ENCODE data around the gene CDHR2.

The CDHR2 gene

DNA sequence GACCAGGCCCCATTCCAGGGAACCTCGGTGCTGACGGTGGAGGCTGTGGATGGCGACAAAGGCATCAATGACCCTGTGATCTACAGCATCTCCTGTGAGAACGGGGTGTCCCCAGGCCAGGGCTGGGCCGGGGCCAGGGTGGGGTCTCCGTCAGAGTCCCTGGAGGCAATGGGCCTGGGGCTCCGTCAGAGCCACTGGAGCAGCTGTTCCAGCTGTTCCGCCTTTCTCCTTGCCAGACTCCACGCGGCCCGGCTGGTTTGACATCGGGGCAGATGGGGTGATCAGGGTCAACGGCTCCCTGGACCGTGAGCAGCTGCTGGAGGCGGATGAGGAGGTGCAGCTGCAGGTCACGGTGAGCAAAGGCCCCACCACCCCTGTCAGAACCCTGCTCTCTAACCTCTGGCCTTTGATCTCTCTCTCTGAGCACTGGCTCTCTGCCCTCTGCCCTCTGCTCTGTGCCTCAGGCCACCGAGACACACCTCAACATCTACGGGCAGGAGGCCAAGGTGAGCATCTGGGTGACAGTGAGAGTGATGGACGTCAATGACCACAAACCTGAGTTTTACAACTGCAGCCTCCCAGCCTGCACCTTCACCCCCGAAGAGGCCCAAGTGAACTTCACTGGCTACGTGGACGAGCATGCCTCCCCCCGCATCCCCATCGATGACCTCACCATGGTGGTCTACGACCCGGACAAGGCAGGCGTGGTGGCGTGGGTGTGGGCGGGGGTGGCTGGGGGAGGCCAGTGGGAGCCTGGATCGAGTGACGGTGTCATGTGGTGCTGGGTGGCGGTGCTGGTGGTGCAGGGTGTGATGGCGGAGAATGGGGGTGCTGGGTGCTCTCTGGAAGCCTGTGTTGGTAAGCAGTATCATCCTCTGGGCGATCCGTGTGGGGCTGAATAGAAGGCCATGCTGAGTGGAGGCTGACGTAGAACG lies 26.6 kb downstream of the CDHR2 start:
- no peak overlapping the region for H3K4me3 ChIP-seq (replicated peaks; ENCODE audit: low read depth, low read length)
- DNase-seq (ENCODE audit: extremely low read depth, low read depth) = no peak
- TF ChIP-seq, protein P1, sequence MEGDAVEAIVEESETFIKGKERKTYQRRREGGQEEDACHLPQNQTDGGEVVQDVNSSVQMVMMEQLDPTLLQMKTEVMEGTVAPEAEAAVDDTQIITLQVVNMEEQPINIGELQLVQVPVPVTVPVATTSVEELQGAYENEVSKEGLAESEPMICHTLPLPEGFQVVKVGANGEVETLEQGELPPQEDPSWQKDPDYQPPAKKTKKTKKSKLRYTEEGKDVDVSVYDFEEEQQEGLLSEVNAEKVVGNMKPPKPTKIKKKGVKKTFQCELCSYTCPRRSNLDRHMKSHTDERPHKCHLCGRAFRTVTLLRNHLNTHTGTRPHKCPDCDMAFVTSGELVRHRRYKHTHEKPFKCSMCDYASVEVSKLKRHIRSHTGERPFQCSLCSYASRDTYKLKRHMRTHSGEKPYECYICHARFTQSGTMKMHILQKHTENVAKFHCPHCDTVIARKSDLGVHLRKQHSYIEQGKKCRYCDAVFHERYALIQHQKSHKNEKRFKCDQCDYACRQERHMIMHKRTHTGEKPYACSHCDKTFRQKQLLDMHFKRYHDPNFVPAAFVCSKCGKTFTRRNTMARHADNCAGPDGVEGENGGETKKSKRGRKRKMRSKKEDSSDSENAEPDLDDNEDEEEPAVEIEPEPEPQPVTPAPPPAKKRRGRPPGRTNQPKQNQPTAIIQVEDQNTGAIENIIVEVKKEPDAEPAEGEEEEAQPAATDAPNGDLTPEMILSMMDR (IDR thresholded peaks at IDR 0.05; ENCODE audit: low read depth, low read length, missing control alignments) = no peak

DNA sequence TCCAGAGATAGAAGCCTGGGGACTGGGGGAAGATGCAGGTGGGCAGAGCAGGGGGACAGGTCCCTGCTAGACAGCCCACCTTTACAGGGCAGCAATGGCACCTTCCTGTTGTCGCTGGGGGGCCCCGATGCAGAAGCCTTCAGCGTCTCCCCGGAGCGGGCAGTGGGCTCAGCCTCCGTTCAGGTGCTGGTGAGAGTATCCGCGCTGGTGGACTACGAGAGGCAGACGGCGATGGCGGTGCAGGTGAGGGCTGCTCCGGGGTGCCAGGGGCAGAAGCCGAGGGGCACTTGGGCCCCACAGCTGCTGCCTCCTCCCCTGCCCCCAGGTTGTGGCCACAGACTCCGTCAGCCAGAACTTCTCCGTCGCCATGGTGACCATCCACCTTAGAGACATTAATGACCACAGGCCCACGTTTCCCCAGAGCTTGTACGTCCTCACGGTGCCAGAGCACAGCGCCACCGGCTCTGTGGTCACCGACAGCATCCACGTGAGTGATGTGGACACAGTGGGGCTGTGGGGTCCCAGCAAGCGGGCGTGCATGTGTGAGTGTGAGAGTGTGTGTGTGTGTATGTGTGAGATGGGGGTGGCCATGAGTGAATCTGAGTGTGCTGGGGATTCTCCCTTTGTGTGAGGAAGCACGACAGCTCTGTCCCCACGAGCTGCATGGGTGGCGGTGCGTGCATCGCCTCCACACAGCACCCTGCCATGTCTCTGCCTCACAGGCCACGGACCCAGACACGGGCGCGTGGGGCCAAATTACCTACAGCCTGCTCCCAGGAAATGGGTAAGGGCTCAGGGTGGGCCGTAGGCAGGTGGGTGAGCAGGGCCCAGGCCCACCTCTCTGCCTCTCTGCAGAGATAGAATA lies 28.4 kb downstream of the CDHR2 start:
- TF ChIP-seq, protein P1 (IDR thresholded peaks at IDR 0.05; ENCODE audit: low read depth, low read length, missing control alignments) = no peak
- no peak overlapping the region for H3K4me3 ChIP-seq (replicated peaks; ENCODE audit: low read depth, low read length)
- no peak for DNase-seq (ENCODE audit: extremely low read depth, low read depth)

DNA sequence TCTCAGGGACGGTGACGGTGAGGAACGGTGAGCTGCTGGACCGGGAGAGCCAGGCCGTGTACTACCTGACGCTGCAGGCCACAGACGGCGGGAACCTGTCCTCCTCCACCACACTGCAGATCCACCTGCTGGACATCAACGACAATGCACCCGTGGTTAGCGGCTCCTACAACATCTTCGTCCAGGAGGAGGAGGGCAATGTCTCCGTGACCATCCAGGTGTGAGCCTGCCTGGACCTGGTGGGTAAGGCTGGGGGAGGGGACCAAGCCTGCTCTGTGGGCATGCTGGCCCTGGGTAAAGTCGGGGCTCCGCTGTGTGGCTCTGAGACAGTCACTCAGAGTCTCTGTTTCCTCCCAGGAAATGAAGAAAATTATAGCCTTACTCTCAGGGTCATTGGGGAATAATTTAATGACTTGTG lies 29.3 kb downstream of the CDHR2 start:
- TF ChIP-seq, protein P1 (IDR thresholded peaks at IDR 0.05; ENCODE audit: low read depth, low read length, missing control alignments) = peak; percentile 62
- H3K4me3 ChIP-seq (replicated peaks; ENCODE audit: low read depth, low read length) = no peak overlapping the region
- DNase-seq (ENCODE audit: extremely low read depth, low read depth) = no peak

DNA sequence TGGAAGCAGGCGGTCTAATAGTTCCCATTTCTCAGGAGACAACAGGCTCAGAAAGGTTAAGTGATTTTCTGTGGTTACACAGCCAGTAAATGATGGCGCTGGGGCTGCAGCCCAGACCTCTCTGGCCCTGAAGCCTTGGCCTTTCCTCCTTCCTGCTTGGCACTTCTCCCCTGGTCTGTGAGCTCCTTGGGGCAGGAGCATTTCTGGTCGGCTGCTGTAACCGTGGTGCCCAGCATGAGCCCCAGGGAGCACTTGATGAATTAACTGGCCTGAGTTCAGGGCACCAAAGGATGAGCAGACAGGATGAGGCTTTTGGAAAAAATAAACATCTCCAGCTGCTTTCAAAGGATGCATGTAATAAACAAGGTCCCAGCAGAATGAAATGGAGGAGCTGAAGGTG lies 30.2 kb downstream of the CDHR2 start:
- TF ChIP-seq, protein P1 (IDR thresholded peaks at IDR 0.05; ENCODE audit: low read depth, low read length, missing control alignments) = no peak
- no peak for DNase-seq (ENCODE audit: extremely low read depth, low read depth)
- no peak overlapping the region for H3K4me3 ChIP-seq (replicated peaks; ENCODE audit: low read depth, low read length)

DNA sequence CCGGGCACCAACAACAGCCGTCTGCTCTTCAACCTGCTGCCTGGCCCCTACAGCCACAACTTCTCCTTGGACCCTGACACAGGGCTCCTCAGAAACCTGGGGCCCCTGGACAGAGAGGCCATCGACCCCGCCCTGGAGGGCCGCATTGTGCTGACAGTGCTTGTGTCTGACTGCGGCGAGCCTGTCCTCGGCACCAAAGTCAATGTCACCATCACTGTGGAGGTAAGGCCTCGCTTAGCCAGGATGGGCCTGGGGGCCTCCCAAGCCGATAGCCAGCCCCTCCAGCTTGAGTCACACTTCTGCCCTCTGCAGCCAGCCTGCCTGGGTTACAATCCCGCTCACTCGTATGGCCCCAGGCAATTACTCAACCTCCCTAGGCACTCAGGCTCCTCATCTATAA lies 32.2 kb downstream of the CDHR2 start:
- no peak for DNase-seq (ENCODE audit: extremely low read depth, low read depth)
- TF ChIP-seq, protein P1 (IDR thresholded peaks at IDR 0.05; ENCODE audit: low read depth, low read length, missing control alignments) = no peak
- no peak overlapping the region for H3K4me3 ChIP-seq (replicated peaks; ENCODE audit: low read depth, low read length)

DNA sequence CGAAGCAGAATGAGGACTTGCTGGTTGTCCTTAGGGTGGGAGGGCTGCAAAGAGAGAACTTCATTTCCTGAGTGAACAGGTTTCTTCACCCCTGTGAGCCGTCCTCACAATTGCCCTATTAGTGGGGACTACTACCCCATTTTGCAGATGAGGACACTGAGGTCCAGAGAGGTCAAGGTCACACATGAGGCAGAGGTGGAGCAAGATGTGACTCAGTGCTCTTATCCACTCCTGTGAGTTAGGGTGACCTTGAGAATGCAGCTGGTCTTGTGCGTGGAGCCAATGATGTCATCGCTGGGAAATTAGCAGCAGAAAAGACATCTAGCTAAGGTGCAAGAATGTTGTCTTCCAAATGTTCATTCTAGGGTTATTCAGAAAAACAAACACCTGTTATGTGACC lies 33.9 kb downstream of the CDHR2 start:
- DNase-seq (ENCODE audit: extremely low read depth, low read depth) = no peak

More for the DNA sequence above, 33.9 kb downstream of the CDHR2 start:
- TF ChIP-seq, protein P1 (IDR thresholded peaks at IDR 0.05; ENCODE audit: low read depth, low read length, missing control alignments) = no peak
- H3K4me3 ChIP-seq (replicated peaks; ENCODE audit: low read depth, low read length) = no peak overlapping the region
